Mesodermal cell (in vitro differentiated cells): ENCODE data around the gene ZC3H18.

ENCODE experiments used
- H3K27ac ChIP-seq: 2 replicates; pipeline ENCODE4 v1.7.0; 2013; ENCODE audit warnings: mild to moderate bottlenecking, low read depth, low read length, moderate library complexity; ENCODE audit not compliant: severe bottlenecking
- H3K36me3 ChIP-seq: 2 replicates; pipeline ENCODE4 v1.7.1; 2013; ENCODE audit warnings: mild to moderate bottlenecking, low read length, moderate library complexity; ENCODE audit not compliant: control insufficient read depth, insufficient read depth
- H3K4me1 ChIP-seq: one replicate; pipeline ENCODE4 v1.7.1; 2013; ENCODE audit warnings: mild to moderate bottlenecking, low read length; ENCODE audit not compliant: insufficient read depth, control insufficient read depth, poor library complexity, severe bottlenecking
- H3K4me3 ChIP-seq: 2 replicates; pipeline ENCODE4 v1.7.0; 2013; ENCODE audit warnings: low read length, control low read depth, mild to moderate bottlenecking; ENCODE audit not compliant: insufficient read depth, poor library complexity, severe bottlenecking; ENCODE audit errors: extremely low read depth
- H3K9me3 ChIP-seq: 2 replicates; pipeline ENCODE4 v1.7.1; 2013; ENCODE audit warnings: mild to moderate bottlenecking, low read length, moderate library complexity; ENCODE audit not compliant: control insufficient read depth
- whole genome bisulfite sequencing, 2 experiments: methylation state at CpG; one replicate each; pipeline ENCODE4 v1.1.5; 2013; ENCODE audit warnings: missing lambda C conversion rate in 2 of 2; ENCODE audit not compliant: insufficient coverage in 2 of 2; 5-methylcytosine and 5-hydroxymethylcytosine counted together

The ZC3H18 gene

DNA sequence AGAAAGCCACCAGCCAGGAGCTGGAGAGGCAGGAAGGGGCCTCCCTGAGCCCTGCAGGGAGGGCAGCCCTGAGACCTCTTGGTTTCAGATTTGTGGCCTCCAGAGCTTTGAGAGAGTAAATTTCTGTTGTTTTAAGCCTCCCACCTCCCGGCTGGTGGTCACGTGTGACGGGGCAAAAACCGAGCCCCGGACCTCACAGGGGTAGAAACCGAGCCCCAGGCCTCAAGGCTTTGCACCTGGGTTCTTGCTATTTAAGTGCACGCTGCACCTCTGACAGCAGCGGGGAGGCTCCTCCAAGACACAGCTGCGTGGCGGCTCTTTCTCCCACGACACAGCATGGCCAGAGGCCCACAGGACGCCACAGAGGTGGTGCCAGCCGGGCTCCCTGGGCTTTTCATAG is 17.4 kb upstream of the ZC3H18 start:
- H3K36me3 ChIP-seq = no peaks in the 10 kb centered on the region
- 88 to 92% methylated on average over 13 of the region's 13 CpGs for WGBS, 2 experiments
- H3K4me1 ChIP-seq = no peaks in the 10 kb centered on the region
- H3K9me3 ChIP-seq = no peaks in the 10 kb centered on the region
- no peak overlapping the region for H3K4me3 ChIP-seq
- H3K27ac ChIP-seq = no peak overlapping the region

DNA sequence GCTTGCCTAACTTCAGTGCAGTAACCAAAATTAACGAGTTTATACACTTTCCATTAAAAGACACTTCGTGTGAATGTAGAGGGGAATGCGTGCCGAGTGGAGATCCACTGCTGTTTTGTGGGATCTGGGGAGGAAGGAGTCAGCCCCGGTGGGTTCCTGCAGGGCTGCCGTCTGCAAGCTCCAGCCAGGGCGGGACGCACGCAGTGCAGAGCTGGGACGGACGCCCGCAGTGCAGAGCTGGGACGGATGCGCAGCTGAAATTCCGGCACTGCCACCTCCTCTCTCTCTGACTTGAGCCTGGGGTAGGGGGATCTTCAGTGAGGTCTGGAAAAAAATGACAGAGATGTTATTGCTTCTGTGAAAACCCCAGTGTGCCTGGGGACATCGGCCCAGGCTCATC is 16.5 kb upstream of the ZC3H18 start:
- Histone ChIP-seq H3K27ac (no peak overlapping the region), H3K9me3 (no peaks in the 10 kb centered on the region), H3K4me3 (no peak overlapping the region), H3K4me1 (no peaks in the 10 kb centered on the region), H3K36me3 (no peaks in the 10 kb centered on the region)
- 96% methylated on average over 12 to 15 of the region's 16 CpGs for WGBS, 2 experiments

- H3K9me3 ChIP-seq = no peaks in the 10 kb centered on the region
- no peak overlapping the region for H3K4me3 ChIP-seq
- 76 to 80% methylated on average over 7 to 15 of the region's 15 CpGs for WGBS, 2 experiments
- H3K36me3 ChIP-seq = no peaks in the 10 kb centered on the region
- H3K4me1 ChIP-seq = no peaks in the 10 kb centered on the region
- no peak overlapping the region for H3K27ac ChIP-seq
These were observed 15.4 kb upstream of the ZC3H18 start for GRCh38 chr16:88554711-88555264.

- H3K9me3 ChIP-seq = no peaks in the 10 kb centered on the region
- 76 to 80% methylated on average over 6 to 11 of the region's 15 CpGs for WGBS, 2 experiments
- no peak overlapping the region for H3K27ac ChIP-seq
- no peaks in the 10 kb centered on the region for H3K36me3 ChIP-seq
- H3K4me3 ChIP-seq = no peak overlapping the region
- no peaks in the 10 kb centered on the region for H3K4me1 ChIP-seq
These were observed 13.8 kb upstream of the ZC3H18 start for GRCh38 chr16:88556294-88556988.

DNA sequence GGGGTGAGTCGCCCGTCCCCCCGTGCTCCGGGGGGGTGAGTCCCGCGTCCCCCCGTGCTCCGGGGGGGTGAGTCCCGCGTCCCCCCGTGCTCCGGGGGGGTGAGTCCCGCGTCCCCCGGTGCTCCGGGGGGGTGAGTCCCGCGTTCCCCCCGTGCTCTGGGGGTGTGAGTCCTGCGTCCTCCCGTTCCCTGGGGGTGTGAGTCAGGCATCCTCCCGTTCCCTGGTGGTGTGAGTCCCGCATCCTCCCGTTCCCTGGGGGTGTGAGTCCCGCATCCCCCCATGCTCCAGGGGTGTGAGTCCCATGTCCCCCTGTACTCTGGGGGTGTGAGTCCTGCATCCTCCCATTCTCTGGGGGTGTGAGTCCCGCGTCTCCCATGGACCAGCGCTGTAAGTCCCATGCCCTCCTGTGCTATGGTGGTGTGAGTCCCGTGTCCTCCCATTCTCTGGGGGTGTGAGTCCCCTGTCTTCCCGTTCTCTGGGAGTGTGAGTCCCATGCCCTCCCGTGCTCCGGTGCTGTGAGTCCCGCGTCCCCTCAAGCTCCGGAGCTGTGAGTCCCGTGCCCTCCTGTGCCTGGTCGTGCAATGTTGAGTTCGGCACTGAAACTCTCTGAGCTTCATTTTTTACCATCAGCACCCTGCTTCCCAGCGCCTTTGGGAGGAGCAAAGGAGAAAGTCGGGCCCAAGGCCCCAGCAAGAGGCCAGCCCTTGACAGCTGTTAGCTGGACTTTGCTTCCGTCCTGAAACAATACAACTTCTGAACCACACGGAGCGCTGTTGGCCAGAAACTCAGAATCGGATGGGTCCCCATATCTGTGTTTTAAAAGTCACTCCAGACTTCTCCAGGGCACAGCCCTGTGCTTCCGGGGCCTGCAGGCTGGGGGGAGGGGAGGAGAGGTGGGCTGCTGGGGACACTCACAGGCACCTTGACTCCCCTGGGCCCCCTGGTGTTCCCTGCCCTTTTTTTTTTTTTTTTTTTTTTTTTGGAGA is 11.5 kb upstream of the ZC3H18 start:
- Histone ChIP-seq H3K9me3 (no peaks in the 10 kb centered on the region), H3K4me1 (no peaks in the 10 kb centered on the region), H3K4me3 (no peak overlapping the region), H3K27ac (no peak overlapping the region), H3K36me3 (no peaks in the 10 kb centered on the region)
- WGBS, 2 experiments = 74 to 80% methylated on average over 15 to 21 of the region's 45 CpGs

DNA sequence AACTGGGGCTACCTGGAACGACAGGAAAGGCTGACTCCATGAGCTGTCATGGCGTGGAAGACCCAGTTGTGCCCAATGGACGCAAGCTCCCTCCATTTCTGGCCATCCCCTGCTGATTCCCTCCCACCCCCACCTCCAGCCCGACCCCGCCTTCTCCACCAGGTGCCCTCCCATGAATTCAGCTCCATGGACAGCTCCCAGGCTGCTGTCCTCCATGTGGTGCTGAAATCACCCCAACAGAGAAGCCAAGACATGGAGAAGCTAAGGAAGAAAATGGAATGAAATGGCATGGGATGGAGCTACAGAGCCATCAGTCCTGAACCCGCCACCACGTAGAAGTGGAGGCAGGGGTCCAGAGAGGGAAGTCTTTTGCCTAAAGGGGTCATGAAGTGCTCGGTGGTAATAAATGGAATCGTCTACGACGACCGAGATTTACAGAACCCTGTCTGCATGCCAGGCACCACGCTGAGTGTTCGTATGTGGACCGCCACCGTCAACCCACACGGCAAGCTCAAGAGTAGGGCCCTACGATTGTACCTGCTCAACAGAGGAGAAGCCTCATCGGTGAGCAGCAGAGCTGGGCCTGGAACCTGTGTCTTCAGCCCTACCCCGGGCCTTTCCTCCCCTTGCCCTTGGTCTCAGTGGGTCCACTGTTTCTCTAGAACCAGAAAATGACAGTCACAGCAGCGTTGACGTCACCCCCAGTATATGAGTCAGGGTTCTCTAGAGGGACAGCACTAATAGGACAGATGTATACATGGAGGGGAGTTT is 9.3 kb upstream of the ZC3H18 start:
- H3K4me1 ChIP-seq = peaks cover under 1% of the 10 kb centered on the region
- H3K27ac ChIP-seq = no peak overlapping the region
- H3K36me3 ChIP-seq = no peaks in the 10 kb centered on the region
- no peak overlapping the region for H3K4me3 ChIP-seq
- H3K9me3 ChIP-seq = no peaks in the 10 kb centered on the region
- WGBS, 2 experiments = 70 to 74% methylated on average over 20 to 22 of the region's 22 CpGs

- Histone ChIP-seq H3K4me1 (peaks cover 9% of the 10 kb centered on the region), H3K36me3 (no peaks in the 10 kb centered on the region), H3K27ac (no peak overlapping the region), H3K9me3 (no peaks in the 10 kb centered on the region), H3K4me3 (no peak overlapping the region)
- WGBS, 2 experiments = 32 to 36% methylated on average over 20 to 21 of the region's 24 CpGs
These were observed 8.5 kb upstream of the ZC3H18 start for GRCh38 chr16:88561485-88562359.

DNA sequence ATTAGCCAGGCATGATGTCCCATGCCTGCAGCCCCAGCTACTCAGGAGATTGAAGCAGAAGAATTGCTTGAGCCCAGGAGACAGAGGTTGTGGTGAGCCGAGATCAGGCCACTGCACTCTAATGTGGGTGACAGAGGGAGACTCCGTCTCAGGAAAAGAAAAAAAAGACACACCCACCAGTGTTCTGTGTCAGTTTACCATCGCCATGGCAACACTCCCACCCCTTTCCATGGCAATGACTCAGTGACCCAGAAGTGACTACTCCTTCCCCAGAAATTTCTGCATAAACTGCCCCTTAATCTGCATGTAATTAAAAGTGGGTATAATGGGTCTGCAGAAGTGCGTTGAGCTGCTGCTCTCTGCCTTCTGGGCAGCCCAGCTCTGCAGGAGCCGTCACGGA is 4.0 kb upstream of the ZC3H18 start:
- peaks cover 19% of the 10 kb centered on the region for H3K4me1 ChIP-seq
- WGBS, 2 experiments = 73 to 88% methylated on average over 3 to 4 of the region's 6 CpGs
- no peaks in the 10 kb centered on the region for H3K9me3 ChIP-seq
- no peak overlapping the region for H3K27ac ChIP-seq
- no peak overlapping the region for H3K4me3 ChIP-seq
- H3K36me3 ChIP-seq = no peaks in the 10 kb centered on the region

DNA sequence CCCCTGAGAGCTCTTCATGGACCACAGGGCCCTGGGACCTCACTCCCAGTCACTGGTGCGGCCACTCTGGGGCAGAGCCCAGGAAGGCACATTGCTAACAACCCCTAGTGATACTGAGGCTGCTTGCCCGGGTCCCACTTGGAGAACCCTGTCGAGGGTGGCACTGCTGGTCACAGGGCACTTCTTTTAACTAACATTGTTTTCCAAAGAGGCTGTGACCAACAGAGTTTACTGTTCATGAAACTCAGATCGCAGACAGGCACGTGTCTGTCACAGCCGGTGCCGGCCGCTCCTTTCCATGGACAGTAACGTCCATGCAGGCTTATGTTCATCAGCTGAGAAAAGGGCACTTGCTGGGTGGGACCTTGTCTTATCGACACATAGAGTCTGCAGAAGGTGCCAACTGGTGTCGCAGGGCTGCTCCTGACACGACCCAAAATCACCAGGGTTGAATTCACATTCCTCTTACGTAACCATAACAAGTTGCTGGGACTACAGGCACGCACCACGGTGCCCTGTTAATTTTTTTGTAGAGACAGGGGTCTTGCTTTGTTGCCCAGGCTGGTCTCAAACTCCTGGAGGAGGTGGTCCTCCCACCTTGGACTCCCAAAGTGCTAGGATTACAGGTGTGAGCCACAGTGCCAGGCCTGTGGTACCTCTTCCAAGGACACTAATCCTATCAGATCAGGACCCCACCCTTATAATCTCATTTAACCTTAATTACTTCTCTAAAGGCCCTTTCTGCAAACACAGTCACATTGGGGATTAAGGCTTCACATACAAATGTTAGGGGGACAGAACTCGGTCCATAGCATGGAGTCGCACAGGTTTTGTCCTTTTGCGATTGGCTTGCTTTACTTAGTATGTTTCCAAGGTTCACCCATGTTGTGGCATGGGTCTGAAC is 1.2 kb upstream of the ZC3H18 start:
- Histone ChIP-seq H3K4me1 (peaks cover 23% of the 10 kb centered on the region), H3K4me3 (peak overlapping the region; percentile 69), H3K36me3 (peaks cover 25% of the 10 kb centered on the region), H3K27ac (no peak overlapping the region), H3K9me3 (no peaks in the 10 kb centered on the region)
- 89% methylated on average over 18 of the region's 18 CpGs for whole genome bisulfite sequencing, 2 experiments
